Urinary bladder (tissue), 4 donors: ENCODE measurements around the gene DNAJB6. TPM values are rescaled to one million over a fixed set of nuclear protein-coding genes. Genes with fewer than 3 reads are reported as not detected.

Source experiments
- DNase-seq: peaks from one replicate; pipeline ENCODE4 v3.0.0-alpha.2; 2015; ENCODE audit errors: extremely low spot score
- H3K27ac ChIP-seq: one replicate; pipeline ENCODE4 v1.5.1; 2013; ENCODE audit warnings: low read depth, mild to moderate bottlenecking, moderate library complexity
- H3K36me3 ChIP-seq: one replicate; pipeline ENCODE4 v1.6.1; 2013; ENCODE audit warnings: mild to moderate bottlenecking, moderate library complexity; ENCODE audit not compliant: insufficient read depth
- H3K4me1 ChIP-seq: one replicate; pipeline ENCODE4 v1.6.1; 2013; ENCODE audit warnings: mild to moderate bottlenecking, moderate library complexity; ENCODE audit not compliant: insufficient read depth
- H3K4me3 ChIP-seq: one replicate; pipeline ENCODE4 v1.5.1; 2013; ENCODE audit warnings: low read depth, low read length
- WGBS: extraction: QIAGEN DNeasy Blood & Tissue Kit; methylation state at CpG from one replicate; pipeline ENCODE4 v1.1.7; 2013; 5-methylcytosine and 5-hydroxymethylcytosine counted together
- polyA plus RNA-seq: library from polyadenylated mRNA; stranded (reverse); fragments of 200-250 nt; gene quantifications from one replicate; pipeline ENCODE4 v1.2.3, GENCODE V29; 2013
- total RNA-seq: library from RNA; depleted of rRNA; stranded (reverse); fragments of >200 nt; gene quantifications from one replicate; pipeline ENCODE4 v1.2.3, GENCODE V29; 2014
- donor health status: healthy with polysubstance abuse.
- donor health status: healthy.

DNAJB6 gene
- total and polyA plus RNA-seq, 2 donors = 90.4 to 137 TPM

DNA sequence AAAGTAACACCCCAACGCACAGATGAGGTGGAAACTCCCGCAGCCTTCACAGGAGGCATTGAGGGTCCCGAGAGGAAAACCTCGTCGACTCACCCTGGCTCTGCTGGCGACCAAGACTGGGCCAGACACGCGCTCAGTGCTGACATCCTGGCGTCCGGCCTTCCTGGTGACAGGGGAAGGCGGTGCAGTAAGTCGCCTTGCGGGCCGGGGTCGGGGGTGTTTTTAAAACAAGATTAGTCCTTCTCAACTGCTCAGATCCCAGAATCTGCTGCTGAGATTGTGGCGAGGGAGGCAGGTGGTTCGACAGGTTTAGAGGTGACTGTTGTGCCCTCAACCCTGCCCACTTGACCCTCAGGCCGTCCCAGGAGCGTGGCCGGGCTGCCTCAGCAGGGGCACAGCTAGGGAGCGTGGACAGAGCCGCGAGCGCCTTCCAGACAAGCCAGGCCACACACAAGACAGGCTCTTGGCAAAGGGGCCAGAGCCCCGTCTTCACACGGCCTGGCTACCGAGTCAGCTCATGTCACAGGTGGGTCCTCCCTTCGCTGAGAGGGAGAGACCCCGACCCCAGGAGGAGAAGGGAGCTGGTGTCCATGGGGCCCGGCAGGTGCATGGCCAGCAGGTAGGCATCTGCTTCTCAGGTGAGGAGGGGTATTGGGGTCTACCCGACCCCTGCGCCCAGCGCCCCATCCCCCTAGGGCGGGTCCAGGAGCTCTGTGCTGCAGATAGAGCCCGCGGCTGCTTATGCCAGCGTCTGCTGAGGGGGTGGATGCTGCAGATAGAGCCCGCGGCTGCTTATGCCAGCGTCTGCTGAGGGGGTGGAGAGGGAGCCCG lies 81.6 kb downstream of the DNAJB6 start:
- Histone ChIP-seq H3K4me3 (no peak overlapping the region), H3K4me1 (no peaks in the 10 kb centered on the region), H3K36me3 (peaks cover 1% of the 10 kb centered on the region), H3K27ac (no peak overlapping the region)
- WGBS = 93% methylated on average over 41 of the region's 41 CpGs
- no peak for DNase-seq

DNA sequence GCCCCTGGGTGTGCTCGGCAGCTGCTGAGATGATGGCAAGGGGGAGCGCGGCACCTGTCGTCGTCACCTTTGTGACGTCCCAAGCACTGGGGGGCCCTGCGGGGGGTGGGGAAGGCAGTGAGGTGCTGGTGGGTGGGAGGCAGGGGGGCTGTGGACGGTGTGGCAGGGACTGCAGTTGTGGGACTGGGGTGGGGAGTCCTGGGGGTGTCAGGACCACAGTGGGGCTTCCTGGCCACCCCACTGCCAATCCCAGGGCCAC lies 82.2 kb downstream of the DNAJB6 start:
- no peak for DNase-seq
- H3K36me3 ChIP-seq = peaks cover 1% of the 10 kb centered on the region
- H3K27ac ChIP-seq = no peak overlapping the region
- H3K4me3 ChIP-seq = no peak overlapping the region
- 81% methylated on average over 8 of the region's 8 CpGs for WGBS
- no peaks in the 10 kb centered on the region for H3K4me1 ChIP-seq

DNA sequence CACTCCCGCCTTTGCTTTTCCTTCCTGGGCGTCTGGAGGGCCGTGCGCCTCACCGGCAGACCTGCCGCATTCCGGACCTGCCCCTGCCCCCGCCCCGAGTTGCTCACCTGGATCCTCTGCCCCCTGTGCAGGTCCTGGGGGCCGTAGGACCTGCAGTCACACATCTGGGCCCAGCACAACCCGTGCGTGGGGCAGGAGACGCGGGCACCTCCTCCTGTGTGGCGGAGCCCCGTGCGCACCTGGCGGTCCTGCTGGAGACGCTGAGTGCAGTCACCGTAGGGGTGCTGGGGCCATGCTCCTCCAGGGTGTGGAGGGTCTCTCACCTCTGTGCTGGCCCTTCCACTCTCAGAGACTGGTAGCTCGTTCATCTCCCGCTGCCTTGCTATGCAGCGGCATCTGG lies 85.5 kb downstream of the DNAJB6 start:
- no peak for DNase-seq
- no peak overlapping the region for H3K4me3 ChIP-seq
- WGBS = 91% methylated on average over 23 of the region's 23 CpGs
- H3K27ac ChIP-seq = no peak overlapping the region
- H3K4me1 ChIP-seq = no peaks in the 10 kb centered on the region
- no peaks in the 10 kb centered on the region for H3K36me3 ChIP-seq

DNA sequence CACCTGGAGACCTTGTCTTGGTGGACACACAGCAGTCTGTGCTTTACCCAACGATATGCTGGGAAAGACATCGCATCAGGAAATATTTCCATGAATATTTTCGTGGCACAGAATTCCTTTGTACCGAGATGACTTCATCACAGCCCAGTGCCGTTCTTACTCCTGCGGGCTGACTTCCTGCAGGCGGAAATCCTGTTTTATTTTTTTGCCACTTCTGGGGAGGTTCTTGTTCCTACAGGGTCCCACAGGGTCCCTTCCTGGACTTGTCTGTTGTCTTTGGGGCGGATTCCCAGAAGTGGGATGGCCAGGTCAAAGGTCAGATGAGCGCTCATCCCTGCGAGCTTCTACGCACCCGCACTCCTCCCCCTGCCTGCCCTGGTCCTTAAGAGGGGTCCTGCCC lies 86.5 kb downstream of the DNAJB6 start:
- Histone ChIP-seq H3K4me3 (no peak overlapping the region), H3K27ac (no peak overlapping the region), H3K4me1 (no peaks in the 10 kb centered on the region), H3K36me3 (no peaks in the 10 kb centered on the region)
- no peak for DNase-seq
- 57% methylated on average over 12 of the region's 12 CpGs for WGBS

DNA sequence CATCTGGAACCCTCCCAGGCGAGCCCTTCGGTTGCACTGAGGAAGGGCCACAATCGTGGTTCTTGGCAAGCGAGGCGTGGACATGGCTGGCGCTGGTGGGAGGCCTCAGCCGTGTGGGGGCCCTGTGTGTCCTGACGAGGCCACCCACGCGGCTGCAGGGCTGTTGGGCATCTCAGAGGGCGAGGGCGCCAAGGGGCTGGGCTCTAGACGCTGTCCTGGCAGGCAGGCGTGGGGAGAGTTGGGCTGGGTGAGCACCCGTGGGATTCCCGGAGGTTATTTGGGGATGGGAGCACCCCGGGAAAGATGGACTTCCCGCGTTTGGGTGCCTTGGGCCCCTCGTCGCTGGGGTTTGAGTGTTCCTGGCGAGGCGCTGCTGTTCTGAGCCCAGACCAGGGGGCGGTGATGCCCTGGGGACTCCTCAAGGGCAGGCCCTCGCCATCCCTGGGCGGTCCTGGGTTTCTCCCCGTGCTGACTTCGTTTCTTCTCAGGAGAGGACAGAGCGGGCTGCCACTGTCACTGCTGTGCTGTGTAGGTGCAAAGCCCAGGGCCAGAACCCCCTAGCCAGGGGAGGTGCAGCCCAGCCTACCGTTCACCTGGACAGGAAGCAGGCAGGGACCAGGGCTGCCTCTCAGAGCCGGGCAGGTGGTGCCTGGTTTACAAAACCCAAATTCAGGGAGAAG lies 87.2 kb downstream of the DNAJB6 start:
- Histone ChIP-seq H3K36me3 (no peaks in the 10 kb centered on the region), H3K4me1 (no peaks in the 10 kb centered on the region), H3K27ac (no peak overlapping the region), H3K4me3 (no peak overlapping the region)
- no peak for DNase-seq
- WGBS = 84% methylated on average over 31 of the region's 31 CpGs

DNA sequence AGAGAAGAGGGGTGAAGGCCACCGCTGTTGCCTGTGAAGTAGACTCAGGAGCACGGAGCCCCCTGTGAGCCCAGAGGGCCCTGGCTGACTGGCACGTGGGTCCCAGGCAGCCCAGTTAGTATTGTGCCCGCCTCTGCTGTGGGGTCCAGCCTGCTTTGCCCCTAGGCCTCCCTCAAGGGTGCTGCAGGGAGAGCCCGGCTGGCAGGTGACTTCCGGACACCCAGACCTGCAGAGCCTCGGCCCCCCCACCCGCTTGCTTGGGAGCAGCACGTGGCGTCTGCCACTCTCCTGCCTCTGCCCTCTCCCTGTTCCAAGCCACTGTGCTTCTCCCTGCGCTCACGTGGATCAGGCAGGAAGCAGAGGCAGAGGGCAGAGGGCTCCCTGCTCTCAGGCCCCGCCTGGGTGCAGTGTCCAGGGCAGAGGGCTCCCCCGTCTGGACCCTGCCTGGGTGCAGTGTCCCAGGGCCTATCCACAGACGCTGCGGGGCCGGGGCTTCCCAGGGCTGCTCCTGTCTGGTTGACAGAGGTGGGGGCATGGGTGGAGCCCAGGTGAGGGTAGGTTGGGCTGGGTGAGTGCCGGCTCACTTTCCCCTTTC lies 88.4 kb downstream of the DNAJB6 start:
- DNase-seq = no peak
- H3K4me3 ChIP-seq = no peak overlapping the region
- 79% methylated on average over 18 of the region's 18 CpGs for WGBS
- H3K4me1 ChIP-seq = no peaks in the 10 kb centered on the region
- H3K27ac ChIP-seq = no peak overlapping the region
- H3K36me3 ChIP-seq = no peaks in the 10 kb centered on the region

DNA sequence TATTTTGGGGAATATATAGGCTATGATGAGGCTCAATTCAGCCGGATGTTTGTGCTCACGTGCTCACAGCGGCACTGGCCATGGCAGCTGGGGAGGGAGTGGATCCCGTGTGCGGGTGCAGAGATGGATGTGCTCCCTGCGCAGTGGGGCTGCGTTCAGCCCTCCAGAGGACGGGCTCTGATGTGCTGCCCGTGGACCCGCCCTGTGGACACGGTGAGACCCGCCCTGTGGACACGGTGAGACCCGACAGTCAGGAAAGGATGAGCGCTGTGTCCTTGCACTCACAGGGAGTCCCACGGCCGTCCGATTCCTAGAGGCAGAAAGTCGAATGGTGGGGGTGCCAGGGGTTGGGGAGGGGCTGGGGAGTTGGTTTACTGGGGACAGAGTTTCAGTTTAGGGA lies 89.0 kb downstream of the DNAJB6 start:
- Histone ChIP-seq H3K4me1 (no peaks in the 10 kb centered on the region), H3K27ac (no peak overlapping the region), H3K4me3 (no peak overlapping the region), H3K36me3 (no peaks in the 10 kb centered on the region)
- no peak for DNase-seq
- 88% methylated on average over 19 of the region's 19 CpGs for WGBS

DNA sequence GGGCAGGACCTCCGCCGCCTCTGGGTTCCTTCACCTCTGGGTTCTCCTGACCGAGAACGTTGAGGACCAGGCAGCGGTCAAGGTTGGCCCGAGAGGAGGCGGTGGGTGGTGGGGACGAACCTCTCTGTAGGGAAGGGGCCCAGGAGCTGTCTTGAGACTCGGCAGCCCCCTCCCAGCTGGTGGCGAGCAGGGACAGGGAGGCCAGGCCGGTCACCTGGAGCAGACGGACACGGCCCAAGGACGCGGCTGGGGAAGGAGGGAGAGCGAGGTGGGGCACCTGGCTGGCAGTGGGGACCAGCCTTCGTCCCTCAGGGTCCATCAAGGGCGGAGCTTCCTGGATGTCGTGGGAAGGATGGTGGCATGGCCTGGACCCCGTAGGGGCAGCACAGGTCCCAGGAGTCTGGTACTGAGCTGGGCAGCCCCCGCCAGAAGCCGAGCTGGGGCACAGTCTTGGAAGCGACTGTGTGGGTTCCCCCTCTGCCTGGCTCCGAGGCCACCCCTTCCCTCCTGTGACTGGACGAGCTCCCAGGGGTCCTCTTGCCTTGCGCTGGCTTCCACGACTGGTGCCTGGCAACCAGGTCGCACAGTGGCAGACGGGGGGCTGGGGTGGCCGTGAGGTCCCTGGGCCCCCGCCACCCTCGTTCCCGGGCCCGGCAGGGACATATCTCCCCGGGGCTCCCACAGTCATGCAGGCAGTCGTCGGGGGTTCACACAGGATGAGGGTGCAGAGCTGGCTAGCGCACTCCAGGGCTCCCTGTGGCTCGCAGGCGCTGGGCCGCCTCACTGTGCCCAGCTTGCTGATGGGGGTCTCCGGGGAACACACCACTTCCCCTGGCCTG lies 89.9 kb downstream of the DNAJB6 start:
- 84% methylated on average over 42 of the region's 42 CpGs for WGBS
- Histone ChIP-seq H3K36me3 (no peaks in the 10 kb centered on the region), H3K27ac (no peak overlapping the region), H3K4me3 (no peak overlapping the region), H3K4me1 (no peaks in the 10 kb centered on the region)
- DNase-seq = no peak

DNA sequence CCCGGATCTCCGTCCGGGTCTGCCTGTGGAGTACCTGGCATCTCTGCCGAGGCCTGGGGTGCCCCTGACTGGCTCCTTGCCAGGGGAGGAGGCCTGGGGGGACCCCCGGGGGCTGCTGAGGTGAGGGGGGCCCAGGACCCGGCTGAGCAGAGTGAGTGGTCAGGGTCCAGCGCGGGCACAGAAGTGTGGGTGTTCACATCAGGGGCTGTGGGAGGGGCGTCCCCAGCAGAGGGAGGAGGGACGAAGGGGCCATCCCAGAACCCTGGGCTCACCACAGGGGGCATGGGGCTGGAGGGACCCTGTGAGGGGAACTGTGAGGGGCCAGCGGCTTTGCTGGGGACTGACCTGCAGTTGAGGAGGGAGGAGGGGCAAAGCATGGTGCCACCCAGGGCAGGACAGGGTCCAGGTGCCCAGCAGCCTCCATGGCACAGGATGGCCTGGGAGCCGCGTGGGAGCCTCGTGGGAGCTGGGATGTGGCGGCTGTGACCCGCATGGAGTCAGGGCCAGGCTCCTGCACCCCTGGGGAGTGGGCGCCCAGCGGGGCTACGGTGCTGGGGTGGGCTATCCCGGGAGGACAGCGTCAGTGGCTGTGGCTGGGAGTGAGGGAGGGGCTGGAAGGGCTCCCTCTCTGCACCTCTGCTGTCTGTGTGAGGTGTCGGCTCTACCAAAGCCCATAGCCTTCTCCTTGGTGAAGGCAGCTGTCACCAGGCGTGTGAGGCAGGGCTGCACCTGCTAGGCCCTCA lies 91.2 kb downstream of the DNAJB6 start:
- Histone ChIP-seq H3K4me3 (no peak overlapping the region), H3K36me3 (no peaks in the 10 kb centered on the region), H3K4me1 (no peaks in the 10 kb centered on the region), H3K27ac (no peak overlapping the region)
- no peak for DNase-seq
- 90% methylated on average over 23 of the region's 23 CpGs for WGBS

DNA sequence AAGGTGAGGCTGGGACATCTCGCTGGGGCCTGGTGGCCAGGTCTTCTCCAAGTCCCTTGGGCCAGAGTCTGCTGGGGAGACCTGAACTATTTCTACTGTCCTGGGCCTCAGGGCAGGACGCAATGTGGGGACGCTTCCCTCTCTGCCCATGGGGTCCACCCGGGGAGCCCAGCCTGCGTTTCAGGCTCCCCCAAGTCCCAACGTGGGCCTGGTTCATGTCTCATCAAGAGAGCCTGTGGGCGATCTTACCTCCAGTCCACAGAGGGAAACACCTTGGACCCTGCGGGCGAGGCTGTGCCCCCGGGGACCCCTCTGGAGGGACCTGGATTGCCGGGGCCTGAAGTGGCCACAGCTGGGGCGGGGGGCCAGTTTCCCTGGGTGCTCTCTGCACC lies 91.7 kb downstream of the DNAJB6 start:
- WGBS = 92% methylated on average over 12 of the region's 12 CpGs
- Histone ChIP-seq H3K36me3 (no peaks in the 10 kb centered on the region), H3K27ac (no peak overlapping the region), H3K4me1 (no peaks in the 10 kb centered on the region), H3K4me3 (no peak overlapping the region)
- no peak for DNase-seq

DNA sequence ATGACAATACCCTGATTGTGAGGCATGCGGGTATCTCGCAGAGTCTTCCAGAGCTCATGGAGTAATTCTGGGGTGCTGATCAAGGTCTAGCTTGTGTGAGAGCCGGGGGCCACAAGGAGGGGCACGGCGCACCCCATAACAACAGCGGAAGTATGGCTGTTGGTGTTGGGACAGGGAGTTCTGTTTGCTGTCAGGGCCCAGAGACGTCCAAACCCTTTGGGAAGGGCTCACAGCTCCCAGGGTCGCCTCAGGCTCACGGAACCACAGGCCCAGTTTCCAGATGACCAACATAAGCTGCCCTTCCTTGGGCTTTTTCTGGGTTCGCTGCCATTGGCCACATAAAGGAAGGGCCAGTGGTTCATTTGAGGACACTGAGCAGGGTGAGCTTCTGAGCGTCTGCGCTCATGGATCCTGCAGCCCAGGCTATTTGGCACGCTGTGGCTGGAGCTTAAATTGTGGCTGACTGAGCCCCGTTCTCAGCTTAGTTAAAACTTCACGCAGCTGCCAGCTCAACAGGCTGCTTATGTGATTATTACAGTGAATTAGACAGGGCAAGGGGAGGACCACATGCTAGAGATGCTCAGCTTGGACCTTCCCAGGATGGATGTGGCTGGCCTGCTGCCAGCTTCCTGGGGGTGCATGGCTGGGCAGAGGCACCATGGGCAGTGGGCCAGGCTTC lies 92.3 kb downstream of the DNAJB6 start:
- Histone ChIP-seq H3K4me1 (no peaks in the 10 kb centered on the region), H3K36me3 (no peaks in the 10 kb centered on the region), H3K4me3 (no peak overlapping the region), H3K27ac (no peak overlapping the region)
- WGBS = 76% methylated on average over 15 of the region's 15 CpGs
- no peak for DNase-seq

DNA sequence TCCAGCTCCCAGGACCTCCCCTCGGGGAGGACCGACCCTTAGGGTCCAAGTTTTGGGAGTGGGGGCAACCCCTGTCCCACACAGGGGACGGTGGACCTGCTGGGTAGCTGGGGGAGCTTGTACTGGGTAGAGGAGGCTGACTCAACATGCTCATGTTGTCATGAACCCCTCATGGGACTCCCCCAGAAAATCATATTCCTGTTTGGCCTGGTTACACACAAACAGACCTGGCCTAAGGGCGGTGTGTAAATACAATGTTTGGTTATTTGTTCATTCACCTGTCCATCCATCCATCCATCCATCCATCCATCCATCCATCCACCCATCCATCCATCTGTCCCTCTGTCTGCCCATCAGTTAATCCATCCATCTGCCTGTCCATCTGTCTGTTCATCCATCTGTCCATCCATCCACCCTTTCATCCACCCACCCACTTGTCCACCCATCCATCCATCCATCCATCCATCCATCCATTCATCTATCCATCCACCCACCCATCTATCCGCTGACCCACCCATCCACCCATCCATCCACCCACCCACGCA lies 92.9 kb downstream of the DNAJB6 start:
- Histone ChIP-seq H3K4me1 (no peaks in the 10 kb centered on the region), H3K4me3 (no peak overlapping the region), H3K27ac (no peak overlapping the region), H3K36me3 (no peaks in the 10 kb centered on the region)
- DNase-seq = no peak
- WGBS = 93% methylated on average over 6 of the region's 6 CpGs
